H1 (cell line): ENCODE measurements around the gene ABHD12B. TPM values are rescaled to one million over a fixed set of nuclear protein-coding genes. Genes with fewer than 3 reads are reported as not detected.

Source experiments
- CTCF ChIA-PET: fragments of 300-600 bp; sonication (Branson Sonifier 250); formaldehyde crosslinking; loops from one replicate; lab custom pipeline; 2021; ENCODE audit not compliant: partially characterized antibody; lab: Charles Lee
- POLR2A ChIA-PET: fragments of 300-600 bp; sonication (Branson Sonifier 250); formaldehyde crosslinking; loops from one replicate; lab custom pipeline; 2021; ENCODE audit warnings: inconsistent platforms; ENCODE audit not compliant: partially characterized antibody; lab: Charles Lee
- DNase-seq, 2 experiments: peaks; one replicate each; pipeline versions ENCODE4 v3.0.0 to v3.0.0-alpha.2; 2010 to 2022; ENCODE audit warnings: low spot score in 2 of 2, low read depth in 1 of 2, mixed read lengths in 1 of 2
- FAIRE-seq: peaks from 2 replicates; lab custom pipeline; 2011; peaks lifted over from hg19 to GRCh38; lab: Jason Lieb, UNC
- H2AFZ ChIP-seq: 2 replicates; pipeline ENCODE4 v1.8.1; 2012; ENCODE audit warnings: low read length, inconsistent platforms
- H2AK5ac ChIP-seq: 2 replicates; pipeline ENCODE4 v1.6.1; 2013; ENCODE audit warnings: low read depth, low read length
- H2BK120ac ChIP-seq: replicated peaks from 2 replicates; pipeline ENCODE3; 2013; ENCODE audit warnings: low read depth, low read length, inconsistent platforms
- H2BK12ac ChIP-seq: 2 replicates; pipeline ENCODE4 v1.6.1; 2013; ENCODE audit warnings: low read depth, low read length
- H2BK15ac ChIP-seq: 2 replicates; pipeline ENCODE4 v1.6.1; 2013; ENCODE audit warnings: low read length
- H2BK20ac ChIP-seq: 2 replicates; pipeline ENCODE4 v1.6.1; 2013; ENCODE audit warnings: low read length
- H2BK5ac ChIP-seq: 2 replicates; pipeline ENCODE4 v1.6.1; 2013; ENCODE audit warnings: low read depth, low read length
- H3K14ac ChIP-seq: 2 replicates; pipeline ENCODE4 v1.6.1; 2013; ENCODE audit warnings: inconsistent platforms; ENCODE audit not compliant: insufficient read length
- H3K18ac ChIP-seq: 2 replicates; pipeline ENCODE4 v1.6.1; 2013; ENCODE audit warnings: low read length; ENCODE audit errors: extremely low read depth
- H3K23ac ChIP-seq: 2 replicates; pipeline ENCODE4 v1.6.1; 2013; ENCODE audit warnings: inconsistent platforms; ENCODE audit not compliant: insufficient read length
- H3K23me2 ChIP-seq: 2 replicates; pipeline ENCODE4 v1.6.1; 2013; ENCODE audit warnings: low read depth, low read length
- H3K27ac ChIP-seq: 2 replicates; pipeline ENCODE4 v1.6.1; 2011; ENCODE audit warnings: low read depth, low read length, inconsistent platforms
- H3K27me3 ChIP-seq, 4 experiments: replicated peaks in 1 of 4; 1 replicate in 1 of 4; 2 replicates in 3 of 4; pipeline versions ENCODE4 v1.6.1 to v1.8.1; 2011 to 2013; ENCODE audit warnings: low read length in 3 of 4, mild to moderate bottlenecking in 3 of 4, inconsistent platforms in 2 of 4, mixed read lengths in 2 of 4, moderate library complexity in 1 of 4; ENCODE audit not compliant: control insufficient read depth in 3 of 4, insufficient read depth in 3 of 4; ENCODE audit errors: extremely low read depth in 1 of 4
- H3K36me3 ChIP-seq, 4 experiments: 2 replicates each; pipeline versions ENCODE4 v1.6.1 to v1.8.1; 2011 to 2013; ENCODE audit warnings: mild to moderate bottlenecking in 4 of 4, low read length in 3 of 4, moderate library complexity in 2 of 4, control low read depth in 1 of 4, inconsistent platforms in 1 of 4; ENCODE audit not compliant: insufficient read depth in 4 of 4, control insufficient read depth in 2 of 4
- H3K4ac ChIP-seq: replicated peaks from 2 replicates; pipeline ENCODE3; 2013; ENCODE audit warnings: low read length, low read depth, mixed read lengths, inconsistent platforms; ENCODE audit not compliant: insufficient read length
- H3K4me1 ChIP-seq, 4 experiments: replicated peaks in 1 of 4; 1 replicate in 1 of 4; 2 replicates in 3 of 4; pipeline versions ENCODE4 v1.6.1 to v1.8.1; 2011 to 2013; ENCODE audit warnings: low read length in 3 of 4, inconsistent platforms in 2 of 4, mixed read lengths in 1 of 4; ENCODE audit not compliant: insufficient read depth in 4 of 4, control insufficient read depth in 3 of 4
- H3K4me2 ChIP-seq, 2 experiments: 2 replicates each; pipeline versions ENCODE4 v1.6.1 to v1.8.1; 2011 to 2013; ENCODE audit warnings: low read depth in 2 of 2, low read length in 2 of 2, control low read depth in 1 of 2, inconsistent platforms in 1 of 2, mild to moderate bottlenecking in 1 of 2; ENCODE audit not compliant: insufficient read depth in 1 of 2
- H3K4me3 ChIP-seq, 4 experiments: fragments of 200-600, 300-600 bp in 1 of 4; sonication (generic), shearing (Covaris generic), sonication (Bioruptor Twin) in 1 of 4; 2 replicates each; pipeline versions ENCODE4 v1.5.1 to v1.8.1; 2011 to 2016; ENCODE audit warnings: low read length in 4 of 4, low read depth in 3 of 4, control low read depth in 2 of 4, inconsistent platforms in 2 of 4, mild to moderate bottlenecking in 2 of 4, mixed read lengths in 1 of 4, moderate library complexity in 1 of 4; ENCODE audit not compliant: insufficient read depth in 2 of 4; ENCODE audit errors: extremely low read depth in 1 of 4
- H3K56ac ChIP-seq: replicated peaks from 2 replicates; pipeline ENCODE3; 2013; ENCODE audit warnings: low read depth, mild to moderate bottlenecking, mixed read lengths, low read length, inconsistent platforms; ENCODE audit not compliant: insufficient read length
- H3K79me1 ChIP-seq: 2 replicates; pipeline ENCODE4 v1.6.1; 2013; ENCODE audit warnings: low read depth, low read length, control low read depth
- H3K79me2 ChIP-seq, 2 experiments: 2 replicates each; pipeline versions ENCODE4 v1.6.1 to v1.8.1; 2012 to 2013; ENCODE audit warnings: low read length in 2 of 2, mild to moderate bottlenecking in 2 of 2, inconsistent platforms in 1 of 2; ENCODE audit not compliant: insufficient read depth in 2 of 2, control insufficient read depth in 1 of 2
- H3K9ac ChIP-seq, 4 experiments: replicated peaks in 1 of 4; 1 replicate in 1 of 4; 2 replicates in 3 of 4; pipeline versions ENCODE4 v1.6.1 to v1.8.1; 2011 to 2013; ENCODE audit warnings: low read depth in 3 of 4, low read length in 3 of 4, control low read depth in 2 of 4, mild to moderate bottlenecking in 2 of 4, moderate library complexity in 2 of 4, inconsistent platforms in 1 of 4; ENCODE audit errors: extremely low read depth in 1 of 4
- H3K9me3 ChIP-seq, 2 experiments: 2 replicates each; pipeline versions ENCODE4 v1.6.1 to v1.8.1; 2012 to 2013; ENCODE audit warnings: mild to moderate bottlenecking in 2 of 2, moderate library complexity in 2 of 2, control low read depth in 1 of 2, inconsistent platforms in 1 of 2, low read depth in 1 of 2, low read length in 1 of 2, mixed read lengths in 1 of 2; ENCODE audit not compliant: insufficient read depth in 2 of 2
- H4K20me1 ChIP-seq, 2 experiments: replicated peaks in 1 of 2; 2 replicates each; pipeline versions ENCODE3 to v1.8.1; 2011 to 2013; ENCODE audit warnings: inconsistent platforms in 2 of 2, low read length in 2 of 2, mild to moderate bottlenecking in 1 of 2; ENCODE audit not compliant: insufficient read depth in 2 of 2, control insufficient read depth in 1 of 2
- H4K5ac ChIP-seq: 2 replicates; pipeline ENCODE4 v1.6.1; 2013; ENCODE audit warnings: low read length, low read depth, mixed read lengths, inconsistent platforms; ENCODE audit not compliant: insufficient read length
- H4K8ac ChIP-seq: 2 replicates; pipeline ENCODE4 v1.8.0; 2013; ENCODE audit warnings: mild to moderate bottlenecking, moderate library complexity, low read length, inconsistent platforms; ENCODE audit not compliant: insufficient read depth; ENCODE audit errors: extremely low read depth
- H4K91ac ChIP-seq: replicated peaks from 2 replicates; pipeline ENCODE3; 2013; ENCODE audit warnings: low read length, mixed read lengths, inconsistent platforms; ENCODE audit not compliant: insufficient read length
- ASH2L ChIP-seq: fragments of 200-600, 300-600 bp; sonication (generic); IDR thresholded peaks from one replicate; pipeline ENCODE4 v1.7.1; 2017; ENCODE audit warnings: low read length
- E2F6 ChIP-seq: IDR thresholded peaks from 2 replicates; pipeline ENCODE4 v1.6.1; 2012; ENCODE audit warnings: inconsistent platforms
- EZH2 ChIP-seq: fragments of 200-600 bp; sonication (generic); IDR thresholded peaks from 2 replicates; pipeline ENCODE4 v1.7.1; 2012; ENCODE audit warnings: low read depth, mild to moderate bottlenecking, moderate library complexity, low read length, inconsistent platforms; ENCODE audit not compliant: severe bottlenecking
- HDAC6 ChIP-seq: IDR thresholded peaks from one replicate; pipeline ENCODE4 v1.7.1; 2012; ENCODE audit warnings: low read depth, mild to moderate bottlenecking, inconsistent platforms, low read length, moderate library complexity
- KDM4A ChIP-seq: IDR thresholded peaks from one replicate; pipeline ENCODE4 v1.7.1; 2012; ENCODE audit warnings: low read depth, mild to moderate bottlenecking, moderate library complexity, low read length, inconsistent platforms; ENCODE audit not compliant: severe bottlenecking
- POLR2AphosphoS5 ChIP-seq: IDR thresholded peaks from 2 replicates; pipeline ENCODE4 v1.6.1; 2011; ENCODE audit warnings: low read depth, low read length
- RAD21 ChIP-seq, 2 experiments: IDR thresholded peaks in 1 of 2; conservative IDR thresholded peaks in 1 of 2; 2 replicates each; pipeline ENCODE4 v1.6.1; 2011; ENCODE audit warnings: low read depth in 2 of 2, low read length in 2 of 2, improper control_type of control experiment in 1 of 2, inconsistent platforms in 1 of 2, mild to moderate bottlenecking in 1 of 2, moderate library complexity in 1 of 2
- RNF2 ChIP-seq: fragments of 200-900, 300-1000 bp; sonication (generic); IDR thresholded peaks from 2 replicates; pipeline ENCODE4 v1.7.1; 2016; ENCODE audit warnings: borderline replicate concordance, low read depth, mild to moderate bottlenecking, antibody characterized with exemption, low read length; ENCODE audit not compliant: poor library complexity, severe bottlenecking; ENCODE audit errors: missing control alignments
- RXRA ChIP-seq: IDR thresholded peaks from 2 replicates; pipeline ENCODE4 v1.6.1; 2011; ENCODE audit warnings: low read depth, mild to moderate bottlenecking, low read length, moderate library complexity; ENCODE audit not compliant: insufficient read depth
- SAP30 ChIP-seq: fragments of 300-600 bp; sonication (generic); IDR thresholded peaks from 2 replicates; pipeline ENCODE4 v1.7.1; 2012; ENCODE audit warnings: low read length, moderate library complexity, mild to moderate bottlenecking, inconsistent platforms; ENCODE audit not compliant: insufficient read depth, insufficient replicate concordance
- SRF ChIP-seq: IDR thresholded peaks from 2 replicates; pipeline ENCODE4 v1.6.1; 2011; ENCODE audit warnings: mild to moderate bottlenecking, low read depth, low read length, moderate library complexity
- TAF1 ChIP-seq: IDR thresholded peaks from 2 replicates; pipeline ENCODE4 v1.6.1; 2011; ENCODE audit warnings: mild to moderate bottlenecking, low read depth, low read length
- TAF7 ChIP-seq: optimal IDR thresholded peaks from 2 replicates; pipeline ENCODE3; 2011; ENCODE audit warnings: low read depth, mild to moderate bottlenecking, inconsistent platforms, low read length, moderate library complexity, borderline replicate concordance
- polyA plus RNA-seq, 7 experiments: library from polyadenylated mRNA; depleted of rRNA in 3 of 7; stranded (reverse) in 5 of 7; unstranded in 2 of 7; fragments of >200 nt in 5 of 7; fragments of 200-250 nt in 2 of 7; gene quantifications; 1 replicate in 5 of 7; 2 replicates in 1 of 7; 4 replicates in 1 of 7; pipeline versions ENCODE4 v1.2.1 to v1.2.3, GENCODE V29; 2011 to 2013; ENCODE audit warnings: missing spikeins in 2 of 7, mixed read lengths in 2 of 7
- total RNA-seq: library from RNA; stranded (reverse); fragmentation: NEBNext Ultra II Directional; extraction: Animal tissue kit (Norgen Biotek cat#: 25700); gene quantifications from 2 replicates; pipeline ENCODE4 v1.2.1, GENCODE V29; 2021

ABHD12B gene
- total and polyA plus RNA-seq, 2 of the 8 experiments (the other 6 are each of a cell fraction or from before 2014, with no cell fraction given), result 4.0 to 102 TPM

- CTCF ChIA-PET, result interaction anchor here (0.6 to 2.0 kb wide), 4 partner anchors 11 to 193 kb away, joined by 3 to 5 read pairs (median 4); no protein-coding TSS in a partner anchor
- TF ChIP-seq RAD21 (IDR thresholded peaks at IDR 0.05 in 1 of 2, conservative IDR thresholded peaks at IDR 0.05 in 1 of 2; ENCODE audit: low read depth in 2 of 2, low read length in 2 of 2), result no peak
- TF ChIP-seq SRF, result no peak
- TF ChIP-seq RNF2, result no peak
- TF ChIP-seq SAP30, result no peak
- no peak for TF ChIP-seq TAF1
- TF ChIP-seq TAF7, result no peak
- no peak for TF ChIP-seq RXRA
- TF ChIP-seq ASH2L, result no peak
- TF ChIP-seq E2F6, result no peak
- TF ChIP-seq POLR2AphosphoS5, result no peak
- no peak for TF ChIP-seq KDM4A
- TF ChIP-seq EZH2, result no peak
- TF ChIP-seq HDAC6, result no peak
Measured at GRCh38 chr14:50904719-50905118, 32.9 kb downstream of the ABHD12B start.

More at GRCh38 chr14:50904719-50905118, 32.9 kb downstream of the ABHD12B start:
- H3K18ac ChIP-seq, result no peak overlapping the region
- no peaks in the 10 kb centered on the region for H3K79me2 ChIP-seq
- H2BK120ac ChIP-seq, result no peak overlapping the region
- H3K23ac ChIP-seq, result no peak overlapping the region
- H3K4me3 ChIP-seq, result no peak overlapping the region
- H3K27ac ChIP-seq, result no peak overlapping the region
- H4K5ac ChIP-seq, result no peak overlapping the region
- H4K20me1 ChIP-seq, result no peaks in the 10 kb centered on the region
- H2AFZ ChIP-seq, result no peak overlapping the region
- no peaks in the 10 kb centered on the region for H3K27me3 ChIP-seq
- H3K4me1 ChIP-seq, result peaks cover 0 to 4% (median under 1%) of the 10 kb centered on the region in 4 experiments; a peak in 3 of 7 replicates
- no peaks in the 10 kb centered on the region; the same call in none of the 2 replicates for H3K79me1 ChIP-seq
- H2BK15ac ChIP-seq, result no peak overlapping the region
- no peaks in the 10 kb centered on the region for H3K23me2 ChIP-seq
- H4K8ac ChIP-seq, result no peak overlapping the region
- H3K4ac ChIP-seq, result no peak overlapping the region
- no peak overlapping the region for H3K14ac ChIP-seq
- H3K4me2 ChIP-seq, result no peak overlapping the region
- H2BK20ac ChIP-seq, result no peak overlapping the region
- H2BK5ac ChIP-seq, result no peak overlapping the region
- H3K36me3 ChIP-seq, result peaks cover 0 to 16% (median 8%) of the 10 kb centered on the region in 4 experiments; a peak in 4 of 8 replicates
- H3K9me3 ChIP-seq, result peaks cover 0 to 3% of the 10 kb centered on the region in 2 experiments; a peak in 1 of 4 replicates
- no peak overlapping the region for H4K91ac ChIP-seq
- H3K9ac ChIP-seq, result no peak overlapping the region
- no peak overlapping the region for H2AK5ac ChIP-seq
- no peak for FAIRE-seq
- H3K56ac ChIP-seq, result no peak overlapping the region
- POLR2A ChIA-PET, result interaction anchor here (1.4 kb wide), 1 partner anchor 31 kb away, joined by 3 read pairs; no protein-coding TSS in a partner anchor
- DNase-seq, result no peak
- no peak overlapping the region for H2BK12ac ChIP-seq
